Prostate gland (tissue), 2 donors: ENCODE data around the gene SORBS1.

Experiments used
- POLR2A ChIP-seq: fragments of 450-650 bp; IDR thresholded peaks from one replicate; pipeline ENCODE4 v1.6.1; 2016; ENCODE audit warnings: antibody characterized with exemption, mild to moderate bottlenecking
- POLR2AphosphoS5 ChIP-seq: sonication (generic); formaldehyde crosslinking; IDR thresholded peaks from one replicate; pipeline ENCODE4 v1.6.1; 2017; ENCODE audit warnings: antibody characterized with exemption
- TF ChIP-seq, protein P1 (sequence below), 4 experiments: fragments of 200-600 bp in 2 of 4; fragments of 450-650 bp in 2 of 4; sonication (generic) in 2 of 4; IDR thresholded peaks; 1 replicate in 3 of 4; 2 replicates in 1 of 4; pipeline ENCODE4 v1.5.1; 2016 to 2019; ENCODE audit warnings: antibody characterized with exemption in 4 of 4, mild to moderate bottlenecking in 2 of 4, moderate library complexity in 2 of 4

DNA sequence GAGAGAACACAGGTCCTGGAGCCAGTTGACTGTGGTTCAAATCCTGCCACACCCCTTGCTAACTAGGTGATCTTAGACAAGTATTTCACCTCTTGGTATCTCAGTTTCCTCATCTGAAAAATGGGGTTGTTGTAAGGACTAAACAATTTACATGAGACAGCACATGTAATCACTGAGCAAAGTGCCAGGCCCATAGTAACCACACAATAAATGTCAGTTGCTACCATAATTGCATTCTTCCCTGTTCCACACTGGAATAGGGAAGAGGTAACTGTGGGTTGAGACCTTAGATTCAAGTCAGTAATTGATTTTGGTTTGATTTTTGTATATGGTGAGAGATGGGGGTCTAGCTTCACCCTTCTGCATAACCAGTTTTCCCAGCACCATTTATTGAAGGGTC is 179.0 kb downstream of the SORBS1 start:
- TF ChIP-seq, protein P1, sequence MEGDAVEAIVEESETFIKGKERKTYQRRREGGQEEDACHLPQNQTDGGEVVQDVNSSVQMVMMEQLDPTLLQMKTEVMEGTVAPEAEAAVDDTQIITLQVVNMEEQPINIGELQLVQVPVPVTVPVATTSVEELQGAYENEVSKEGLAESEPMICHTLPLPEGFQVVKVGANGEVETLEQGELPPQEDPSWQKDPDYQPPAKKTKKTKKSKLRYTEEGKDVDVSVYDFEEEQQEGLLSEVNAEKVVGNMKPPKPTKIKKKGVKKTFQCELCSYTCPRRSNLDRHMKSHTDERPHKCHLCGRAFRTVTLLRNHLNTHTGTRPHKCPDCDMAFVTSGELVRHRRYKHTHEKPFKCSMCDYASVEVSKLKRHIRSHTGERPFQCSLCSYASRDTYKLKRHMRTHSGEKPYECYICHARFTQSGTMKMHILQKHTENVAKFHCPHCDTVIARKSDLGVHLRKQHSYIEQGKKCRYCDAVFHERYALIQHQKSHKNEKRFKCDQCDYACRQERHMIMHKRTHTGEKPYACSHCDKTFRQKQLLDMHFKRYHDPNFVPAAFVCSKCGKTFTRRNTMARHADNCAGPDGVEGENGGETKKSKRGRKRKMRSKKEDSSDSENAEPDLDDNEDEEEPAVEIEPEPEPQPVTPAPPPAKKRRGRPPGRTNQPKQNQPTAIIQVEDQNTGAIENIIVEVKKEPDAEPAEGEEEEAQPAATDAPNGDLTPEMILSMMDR (IDR thresholded peaks at IDR 0.05), result no peak
- TF ChIP-seq POLR2AphosphoS5 (no peak), POLR2A (no peak)
